K562 (cell line): Measurements from ENCODE around the gene STING1. TPM values are rescaled to one million over a fixed set of nuclear protein-coding genes. Genes with fewer than 3 reads are reported as not detected.
"Not testable (repeated sequence)": the region's sequence is repeated elsewhere in the genome, so short reads cannot be mapped to it uniquely, and the experiment has no call there.

Source experiments
- ATAC-seq: fragments of 200-7000 bp; cut with Tn5 transposase; 3 replicates; pipeline ENCODE4 v1.9.1; 2020; ENCODE audit warnings: moderate library complexity
- BruUV-seq: library from RNA; stranded (reverse); fragments of 400-500 nt; replicated peaks from 2 replicates; lab custom pipeline; 2021; lab: Mats Ljungman, UMichigan
- CTCF ChIA-PET: fragments of 300-600 bp; formaldehyde crosslinking; extraction: SDS; loops from one replicate; lab custom pipeline; 2021; ENCODE audit warnings: low intra/inter-chr PET ratio; lab: Yijun Ruan, JAX
- POLR2A ChIA-PET: fragments of 300-600, 350-650 bp; sonication (Branson Sonifier 250); formaldehyde crosslinking; extraction: SDS; loops from one replicate; lab custom pipeline; 2021; ENCODE audit warnings: antibody characterized with exemption, inconsistent platforms; lab: Yijun Ruan, JAX
- DNase-seq, 4 experiments: peaks; one replicate each; pipeline versions ENCODE4 v3.0.0 to v3.0.0-alpha.2; 2011 to 2018; ENCODE audit warnings: low spot score in 3 of 4, mixed read lengths in 3 of 4; ENCODE audit errors: extremely low read depth in 1 of 4
- FAIRE-seq: peaks from 2 replicates; lab custom pipeline; 2011; peaks lifted over from hg19 to GRCh38; lab: Jason Lieb, UNC
- H2AFZ ChIP-seq: 2 replicates; pipeline ENCODE4 v1.6.0; 2011; ENCODE audit warnings: low read depth, low read length, control low read depth, inconsistent platforms
- H3K27ac ChIP-seq: fragments of 200-600 bp; 3 replicates; pipeline ENCODE4 v1.8.0; 2011; ENCODE audit warnings: low read depth, mild to moderate bottlenecking, control low read depth, inconsistent platforms, low read length, moderate library complexity, mixed read lengths; ENCODE audit errors: extremely low read depth
- H3K27me3 ChIP-seq, 2 experiments: fragments of 300-600 bp in 1 of 2; 2 replicates in 1 of 2; 3 replicates in 1 of 2; pipeline versions ENCODE4 v1.6.0 to v1.8.0; 2011; ENCODE audit warnings: inconsistent platforms in 2 of 2, low read length in 2 of 2, mild to moderate bottlenecking in 1 of 2, mixed read lengths in 1 of 2, moderate library complexity in 1 of 2; ENCODE audit not compliant: control insufficient read depth in 2 of 2, insufficient read depth in 2 of 2
- H3K36me3 ChIP-seq: fragments of 300-600 bp; 3 replicates; pipeline ENCODE4 v1.8.0; 2011; ENCODE audit warnings: mild to moderate bottlenecking, low read length, inconsistent platforms; ENCODE audit not compliant: control insufficient read depth, insufficient read depth
- H3K4me1 ChIP-seq, 2 experiments: fragments of 200-600 bp in 1 of 2; replicated peaks in 1 of 2; 2 replicates in 1 of 2; 3 replicates in 1 of 2; pipeline versions ENCODE4 v1.5.1 to v1.8.0; 2011; ENCODE audit warnings: inconsistent platforms in 2 of 2, low read length in 2 of 2, mild to moderate bottlenecking in 1 of 2, mixed read lengths in 1 of 2, moderate library complexity in 1 of 2; ENCODE audit not compliant: control insufficient read depth in 2 of 2, insufficient read depth in 2 of 2
- H3K4me2 ChIP-seq: 2 replicates; pipeline ENCODE4 v1.6.1; 2011; ENCODE audit warnings: low read length, control low read depth, inconsistent platforms, mixed read lengths; ENCODE audit not compliant: insufficient read depth
- H3K4me3 ChIP-seq: fragments of 200-600 bp; sonication (generic), shearing (Covaris generic); 2 replicates; pipeline ENCODE4 v1.5.1; 2016; ENCODE audit warnings: control low read depth, inconsistent platforms
- H3K79me2 ChIP-seq: fragments of 200-600 bp; 3 replicates; pipeline ENCODE4 v1.8.0; 2011; ENCODE audit warnings: low read length, inconsistent platforms; ENCODE audit not compliant: control insufficient read depth, insufficient read depth
- H3K9ac ChIP-seq, 2 experiments: 2 replicates each; pipeline versions ENCODE4 v1.6.0 to v1.6.1; 2011; ENCODE audit warnings: low read depth in 2 of 2, low read length in 2 of 2, control low read depth in 1 of 2, inconsistent platforms in 1 of 2, mild to moderate bottlenecking in 1 of 2, mixed read lengths in 1 of 2; ENCODE audit not compliant: insufficient read depth in 1 of 2
- H3K9me1 ChIP-seq: one replicate; pipeline ENCODE4 v1.6.0; 2011; ENCODE audit warnings: inconsistent platforms, mild to moderate bottlenecking, low read length, moderate library complexity; ENCODE audit not compliant: control insufficient read depth, insufficient read depth
- H3K9me3 ChIP-seq: replicated peaks from 2 replicates; pipeline ENCODE4 v1.5.1; 2011; ENCODE audit warnings: low read depth, low read length, inconsistent platforms; ENCODE audit not compliant: control insufficient read depth, insufficient read depth
- H4K20me1 ChIP-seq: replicated peaks from 2 replicates; pipeline ENCODE4 v1.6.1; 2011; ENCODE audit warnings: low read length, inconsistent platforms, mixed read lengths; ENCODE audit not compliant: control insufficient read depth, insufficient read depth
- C11orf30 ChIP-seq: fragments of 450-650 bp; IDR thresholded peaks from 2 replicates; pipeline ENCODE4 v1.6.1; 2016; ENCODE audit warnings: low read depth, mild to moderate bottlenecking
- CREB1 ChIP-seq, 2 experiments: sonication (generic) in 1 of 2; formaldehyde crosslinking in 1 of 2; IDR thresholded peaks; 2 replicates each; pipeline versions ENCODE4 v1.6.1 to v1.8.0; 2012 to 2022; ENCODE audit warnings: inconsistent platforms in 1 of 2, mild to moderate bottlenecking in 1 of 2, missing genetic modification reagents in 1 of 2, moderate library complexity in 1 of 2
- ERF ChIP-seq: fragments of 450-650 bp; formaldehyde crosslinking; IDR thresholded peaks from 2 replicates; pipeline ENCODE4 v1.4.0; 2020; ENCODE audit warnings: mild to moderate bottlenecking, mixed read lengths
- GABPB1 ChIP-seq: sonication (generic); formaldehyde crosslinking; IDR thresholded peaks from 2 replicates; pipeline ENCODE4 v1.8.0; 2022; ENCODE audit warnings: mild to moderate bottlenecking, missing genetic modification reagents
- HDAC1 ChIP-seq, 2 experiments: fragments of 450-650 bp; IDR thresholded peaks; 2 replicates each; pipeline ENCODE4 v1.6.1; 2016 to 2017; ENCODE audit warnings: inconsistent platforms in 1 of 2, mild to moderate bottlenecking in 1 of 2, moderate library complexity in 1 of 2
- KDM5B ChIP-seq: fragments of 200-600 bp; sonication (generic); IDR thresholded peaks from 2 replicates; pipeline ENCODE4 v1.6.1; 2012; ENCODE audit warnings: low read depth, mild to moderate bottlenecking, moderate library complexity, low read length, control low read depth, inconsistent platforms; ENCODE audit not compliant: insufficient replicate concordance
- MAFF ChIP-seq: IDR thresholded peaks from 2 replicates; pipeline ENCODE4 v1.6.1; 2012; ENCODE audit warnings: low read length, improper control_type of control experiment
- MBD2 ChIP-seq: sonication (generic); IDR thresholded peaks from 2 replicates; pipeline ENCODE4 v1.6.1; 2016; ENCODE audit warnings: low read depth, borderline replicate concordance
- NONO ChIP-seq, 2 experiments: fragments of 200-400 bp in 1 of 2; fragments of 450-650 bp in 1 of 2; formaldehyde crosslinking in 1 of 2; IDR thresholded peaks; 2 replicates each; pipeline ENCODE4 v1.6.1; 2017; ENCODE audit warnings: low read depth in 2 of 2, mild to moderate bottlenecking in 2 of 2, moderate library complexity in 2 of 2, low read length in 1 of 2
- SOX6 ChIP-seq: fragments of 450-650 bp; IDR thresholded peaks from 2 replicates; pipeline ENCODE4 v1.6.1; 2014; ENCODE audit warnings: mild to moderate bottlenecking
- TAF1 ChIP-seq: IDR thresholded peaks from 2 replicates; pipeline ENCODE4 v1.6.1; 2011; ENCODE audit warnings: mild to moderate bottlenecking, low read length, moderate library complexity; ENCODE audit not compliant: insufficient read depth, control insufficient read depth, severe bottlenecking; ENCODE audit errors: extremely low read depth
- WGBS: fragments of 100-300 bp; shearing (Covaris generic); methylation state at CpG from one replicate; pipeline ENCODE4 v1.1.6; 2016; ENCODE audit warnings: low coverage, mixed read lengths; ENCODE audit not compliant: insufficient coverage; ENCODE audit errors: missing lambda C conversion rate; 5-methylcytosine and 5-hydroxymethylcytosine counted together
- in situ Hi-C: fragments of 300-500 bp; cut with MboI; formaldehyde crosslinking; loops from 4 replicates; pipeline ENCODE4 v1.15.0; 2018; ENCODE audit warnings: inconsistent platforms, mixed read lengths
- intact Hi-C: fragments of 100-400 bp; cut with micrococcal nuclease; formaldehyde crosslinking; loops from 2 replicates; pipeline ENCODE4 v1.14.2; 2022
- polyA plus RNA-seq, 8 experiments: library from polyadenylated mRNA; depleted of rRNA in 4 of 8; stranded (reverse) in 5 of 8; unstranded in 3 of 8; fragments of >200 nt; fragmentation: Nextera tagmentation in 2 of 8; fragmentation: Illumina TruSeq in 1 of 8; extraction: Ambion mirVana in 2 of 8; extraction: Trizol in 1 of 8; gene quantifications; 2 replicates each; pipeline versions ENCODE4 v1.2.1 to v1.2.3, GENCODE V29; 2011 to 2014; ENCODE audit warnings: inconsistent platforms in 1 of 8, missing spikeins in 1 of 8
- total RNA-seq, 7 experiments: library from RNA; depleted of rRNA in 6 of 7; stranded (reverse); fragments of >200 nt in 6 of 7; fragmentation: Illumina TruSeq in 2 of 7; extraction: Trizol in 2 of 7; gene quantifications; 2 replicates each; pipeline versions ENCODE4 v1.2.1 to v1.2.3, GENCODE V29; 2011 to 2021; ENCODE audit warnings: low replicate concordance in 1 of 7
- TF ChIP-seq, protein P1 (sequence below): sonication (generic); formaldehyde crosslinking; IDR thresholded peaks from 2 replicates; pipeline ENCODE4 v1.8.1; 2023; ENCODE audit warnings: mild to moderate bottlenecking, missing genetic modification reagents
- TF ChIP-seq, protein P2 (sequence below): fragments of 450-650 bp; IDR thresholded peaks from 2 replicates; pipeline ENCODE4 v1.6.1; 2016; ENCODE audit warnings: mild to moderate bottlenecking
- TF ChIP-seq, protein P3 (sequence below): sonication (generic); formaldehyde crosslinking; IDR thresholded peaks from 2 replicates; pipeline ENCODE4 v1.8.1; 2023; ENCODE audit warnings: mild to moderate bottlenecking, missing genetic modification reagents, moderate library complexity

The STING1 gene
- total and polyA plus RNA-seq, 9 of the 15 experiments (the other 6 are each of a cell fraction or from before 2014, with no cell fraction given) = 20.8 to 69.1 (median 44.7) TPM

DNA sequence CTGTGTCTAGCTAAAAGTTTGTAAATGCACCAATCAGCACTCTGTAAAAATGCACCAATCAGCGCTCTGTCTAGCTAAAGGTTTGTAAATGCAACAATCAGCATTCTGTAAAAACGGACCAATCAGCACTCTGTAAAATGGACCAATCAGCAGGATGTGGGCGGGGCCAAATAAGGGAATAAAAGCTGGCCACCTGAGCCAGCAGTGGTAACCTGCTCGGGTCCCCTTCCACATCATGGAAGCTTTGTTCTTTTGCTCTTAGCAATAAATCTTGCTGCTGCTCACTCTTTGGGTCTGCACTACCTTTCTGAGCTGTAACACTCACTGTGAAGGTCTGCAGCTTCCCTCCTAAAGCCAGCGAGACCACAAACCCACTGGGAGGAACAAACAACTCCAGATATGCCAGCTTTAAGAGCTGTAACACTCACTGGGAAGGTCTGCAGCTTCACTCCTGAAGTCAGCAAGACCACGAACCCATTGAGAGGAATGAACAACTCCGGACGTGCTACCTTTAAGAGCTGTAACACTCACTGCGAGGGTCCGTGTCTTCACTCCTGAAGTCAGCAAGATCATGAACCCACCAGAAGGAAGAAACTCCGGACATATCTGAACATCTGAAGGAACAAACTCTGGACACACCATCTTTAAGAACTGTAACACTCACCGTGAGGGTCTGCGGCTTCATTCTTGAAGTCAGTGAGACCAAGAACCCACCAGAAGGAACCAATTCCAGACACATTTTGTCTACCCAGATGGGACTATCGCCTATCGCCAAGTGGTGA is 20.7 kb upstream of the STING1 start:
- intact Hi-C loops = loop anchor here (2.0 kb wide), 1 partner anchor 20 kb away; the partner anchor contains the start of gene STING1
- Histone ChIP-seq H3K27ac (peak overlapping the region; percentile 82), H3K79me2 (peaks cover 36% of the 10 kb centered on the region), H3K4me3 (peak overlapping the region; percentile 61), H3K4me2 (peak overlapping the region; percentile 85), H2AFZ (peak overlapping the region; percentile 82), H3K9ac (peak overlapping the region; percentile 86 to 89; a peak in 3 of 4 replicates)
- BruUV-seq = TSS peak; percentile 94
- DNase-seq (peak in 1 of 4 experiments; percentile 70), FAIRE-seq (peak; percentile 89), ATAC-seq (peak; percentile 80)
- H3K9me3 ChIP-seq; H3K9me1 ChIP-seq; H3K4me1 ChIP-seq; H4K20me1 ChIP-seq; in situ Hi-C loops; CTCF ChIA-PET; H3K27me3 ChIP-seq; H3K36me3 ChIP-seq; TF ChIP-seq CREB1 (IDR thresholded peaks at IDR 0.05): not testable (repeated sequence)
- WGBS = 20% methylated on average over 15 of the region's 15 CpGs
- POLR2A ChIA-PET = interaction anchor here (0.6 to 2.6 kb wide), 28 partner anchors 8 to 502 kb away, joined by 3 to 24 read pairs (median 4); partner anchors contain the start of genes DNAJC18, ECSCR and STING1
- TF ChIP-seq HDAC1 (IDR thresholded peaks at IDR 0.05) (0 out of 4 replicates have a peak, but pooled peaks of 1 of the 2 experiments have one; percentile 23), C11orf30 (peak; percentile 97), NONO (IDR thresholded peaks at IDR 0.05; ENCODE audit: low read depth in 2 of 2, low read length in 1 of 2) (peak in 1 of 2 experiments; percentile 39; a peak in 1 of 4 replicates), MBD2 (peak; percentile 81; the same call in 1 of the 2 replicates), MAFF (peak; percentile 54; the same call in 1 of the 2 replicates), TAF1 (peak; percentile 63), GABPB1 (peak; percentile 25; the same call in 1 of the 2 replicates), ERF (0 out of 2 replicates have a peak, but pooled peaks have one; percentile 55), CREB1 (CRISPR knock-in tag; IDR thresholded peaks at IDR 0.05) (peak; percentile 66; the same call in 1 of the 2 replicates), KDM5B (peak; percentile 97), SOX6 (peak; percentile 18; the same call in 1 of the 2 replicates)
- TF ChIP-seq, protein P1, sequence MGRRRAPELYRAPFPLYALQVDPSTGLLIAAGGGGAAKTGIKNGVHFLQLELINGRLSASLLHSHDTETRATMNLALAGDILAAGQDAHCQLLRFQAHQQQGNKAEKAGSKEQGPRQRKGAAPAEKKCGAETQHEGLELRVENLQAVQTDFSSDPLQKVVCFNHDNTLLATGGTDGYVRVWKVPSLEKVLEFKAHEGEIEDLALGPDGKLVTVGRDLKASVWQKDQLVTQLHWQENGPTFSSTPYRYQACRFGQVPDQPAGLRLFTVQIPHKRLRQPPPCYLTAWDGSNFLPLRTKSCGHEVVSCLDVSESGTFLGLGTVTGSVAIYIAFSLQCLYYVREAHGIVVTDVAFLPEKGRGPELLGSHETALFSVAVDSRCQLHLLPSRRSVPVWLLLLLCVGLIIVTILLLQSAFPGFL (CRISPR knock-in tag) = peak; percentile 80; the same call in 1 of the 2 replicates
- TF ChIP-seq, protein P2, sequence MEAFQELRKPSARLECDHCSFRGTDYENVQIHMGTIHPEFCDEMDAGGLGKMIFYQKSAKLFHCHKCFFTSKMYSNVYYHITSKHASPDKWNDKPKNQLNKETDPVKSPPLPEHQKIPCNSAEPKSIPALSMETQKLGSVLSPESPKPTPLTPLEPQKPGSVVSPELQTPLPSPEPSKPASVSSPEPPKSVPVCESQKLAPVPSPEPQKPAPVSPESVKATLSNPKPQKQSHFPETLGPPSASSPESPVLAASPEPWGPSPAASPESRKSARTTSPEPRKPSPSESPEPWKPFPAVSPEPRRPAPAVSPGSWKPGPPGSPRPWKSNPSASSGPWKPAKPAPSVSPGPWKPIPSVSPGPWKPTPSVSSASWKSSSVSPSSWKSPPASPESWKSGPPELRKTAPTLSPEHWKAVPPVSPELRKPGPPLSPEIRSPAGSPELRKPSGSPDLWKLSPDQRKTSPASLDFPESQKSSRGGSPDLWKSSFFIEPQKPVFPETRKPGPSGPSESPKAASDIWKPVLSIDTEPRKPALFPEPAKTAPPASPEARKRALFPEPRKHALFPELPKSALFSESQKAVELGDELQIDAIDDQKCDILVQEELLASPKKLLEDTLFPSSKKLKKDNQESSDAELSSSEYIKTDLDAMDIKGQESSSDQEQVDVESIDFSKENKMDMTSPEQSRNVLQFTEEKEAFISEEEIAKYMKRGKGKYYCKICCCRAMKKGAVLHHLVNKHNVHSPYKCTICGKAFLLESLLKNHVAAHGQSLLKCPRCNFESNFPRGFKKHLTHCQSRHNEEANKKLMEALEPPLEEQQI = peak; percentile 95
- TF ChIP-seq, protein P3, sequence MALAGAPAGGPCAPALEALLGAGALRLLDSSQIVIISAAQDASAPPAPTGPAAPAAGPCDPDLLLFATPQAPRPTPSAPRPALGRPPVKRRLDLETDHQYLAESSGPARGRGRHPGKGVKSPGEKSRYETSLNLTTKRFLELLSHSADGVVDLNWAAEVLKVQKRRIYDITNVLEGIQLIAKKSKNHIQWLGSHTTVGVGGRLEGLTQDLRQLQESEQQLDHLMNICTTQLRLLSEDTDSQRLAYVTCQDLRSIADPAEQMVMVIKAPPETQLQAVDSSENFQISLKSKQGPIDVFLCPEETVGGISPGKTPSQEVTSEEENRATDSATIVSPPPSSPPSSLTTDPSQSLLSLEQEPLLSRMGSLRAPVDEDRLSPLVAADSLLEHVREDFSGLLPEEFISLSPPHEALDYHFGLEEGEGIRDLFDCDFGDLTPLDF = peak; percentile 46; the same call in 1 of the 2 replicates
